ENCODE measurements around the gene CCDC9. TPM values are rescaled to one million over a fixed set of nuclear protein-coding genes. Genes with fewer than 3 reads are reported as not detected.
A peak's percentile ranks its signal among the peaks of the same experiment; 100 is the strongest.

The CCDC9 gene
- polyA plus RNA-seq, 3 donors: 6.3 to 10.0 (median 7.6) TPM

- Histone ChIP-seq H3K9me3 (replicated peaks in 1 of 2; ENCODE audit: control insufficient read depth in 1 of 2, insufficient read depth in 1 of 2, low read length in 2 of 2) (no peaks in the 10 kb centered on the region), H3K4me1 (ENCODE audit: control insufficient read depth in 1 of 2, insufficient read depth in 2 of 2, low read length in 2 of 2) (no peaks in the 10 kb centered on the region), H3K9ac (ENCODE audit: insufficient read depth, low read length, poor library complexity, severe bottlenecking) (no peak overlapping the region), H3K27ac (ENCODE audit: low read depth in 1 of 2, low read length in 2 of 2) (no peak overlapping the region), H3K4me2 (replicated peaks; ENCODE audit: extremely low read depth, low read length, poor library complexity, severe bottlenecking) (no peak overlapping the region), H3K36me3 (replicated peaks in 1 of 2; ENCODE audit: control insufficient read depth in 1 of 2, insufficient read depth in 2 of 2, low read length in 2 of 2) (peaks cover 69 to 83% of the 10 kb centered on the region in 2 donors), H2AFZ (ENCODE audit: insufficient read depth, low read depth, low read length, poor library complexity, severe bottlenecking) (no peak overlapping the region), H3K79me2 (ENCODE audit: insufficient read depth, low read length) (no peaks in the 10 kb centered on the region), H4K20me1 (ENCODE audit: insufficient read depth, low read length) (peaks cover 20% of the 10 kb centered on the region), H3K4me3 (replicated peaks in 1 of 3; ENCODE audit: low read depth in 2 of 3, low read length in 3 of 3) (no peak overlapping the region), H3K27me3 (ENCODE audit: control insufficient read depth in 2 of 2, insufficient read depth in 2 of 2, low read length in 2 of 2) (no peaks in the 10 kb centered on the region)
- no peak for TF ChIP-seq CTCF (IDR thresholded peaks at IDR 0.05)
- H3K9me3 Mint-ChIP-seq: no peaks in the 10 kb centered on the region
- intact Hi-C loops (cut with micrococcal nuclease): no loop called here
- DNase-seq: no peak
- 96% methylated on average over 30 of the region's 30 CpGs for WGBS (ENCODE audit: insufficient coverage)
- peaks cover 0 to 1% (median 0%) of the 10 kb centered on the region in 3 donors for H3K27me3 Mint-ChIP-seq (ENCODE audit: low read depth in 3 of 3)
- H3K36me3 Mint-ChIP-seq: peaks cover 66 to 86% of the 10 kb centered on the region in 2 donors
- H3K4me3 Mint-ChIP-seq: no peak overlapping the region
- peaks cover 3% of the 10 kb centered on the region for H3K4me1 Mint-ChIP-seq
- H3K27ac Mint-ChIP-seq: no peak overlapping the region
Measured at GRCh38 chr19:47264629-47265028, 8.3 kb downstream of the CCDC9 start.

GRCh38 chr19:47266401-47266941 is 10.1 kb downstream of the CCDC9 start:
- Mint-ChIP-seq H3K4me3 (no peak overlapping the region), H3K27ac (peak overlapping the region in 1 of 7 donors; percentile 41), H3K27me3 (ENCODE audit: low read depth in 3 of 3) (no peaks in the 10 kb centered on the region), H3K9me3 (no peaks in the 10 kb centered on the region), H3K4me1 (peaks cover 5% of the 10 kb centered on the region), H3K36me3 (peaks cover 67 to 88% of the 10 kb centered on the region in 2 donors)
- Histone ChIP-seq H3K79me2 (ENCODE audit: insufficient read depth, low read length) (no peaks in the 10 kb centered on the region), H3K27ac (ENCODE audit: low read depth in 1 of 2, low read length in 2 of 2) (no peak overlapping the region), H3K4me2 (replicated peaks; ENCODE audit: extremely low read depth, low read length, poor library complexity, severe bottlenecking) (no peak overlapping the region), H3K9me3 (replicated peaks in 1 of 2; ENCODE audit: control insufficient read depth in 1 of 2, insufficient read depth in 1 of 2, low read length in 2 of 2) (no peaks in the 10 kb centered on the region), H3K4me1 (ENCODE audit: control insufficient read depth in 1 of 2, insufficient read depth in 2 of 2, low read length in 2 of 2) (peaks cover 0 to under 1% of the 10 kb centered on the region in 2 donors), H4K20me1 (ENCODE audit: insufficient read depth, low read length) (peaks cover 10% of the 10 kb centered on the region), H3K4me3 (replicated peaks in 1 of 3; ENCODE audit: low read depth in 2 of 3, low read length in 3 of 3) (no peak overlapping the region), H3K9ac (ENCODE audit: insufficient read depth, low read length, poor library complexity, severe bottlenecking) (no peak overlapping the region), H2AFZ (ENCODE audit: insufficient read depth, low read depth, low read length, poor library complexity, severe bottlenecking) (no peak overlapping the region), H3K27me3 (ENCODE audit: control insufficient read depth in 2 of 2, insufficient read depth in 2 of 2, low read length in 2 of 2) (no peaks in the 10 kb centered on the region), H3K36me3 (replicated peaks in 1 of 2; ENCODE audit: control insufficient read depth in 1 of 2, insufficient read depth in 2 of 2, low read length in 2 of 2) (peaks cover 71 to 83% of the 10 kb centered on the region in 2 donors)
- intact Hi-C loops (cut with micrococcal nuclease): no loop called here
- no peak for DNase-seq
- no peak for TF ChIP-seq CTCF (IDR thresholded peaks at IDR 0.05)
- WGBS (ENCODE audit: insufficient coverage): 96% methylated on average over 21 of the region's 21 CpGs
